GM23338 (cell line): Measurements from ENCODE around the gene IQGAP1. TPM values are rescaled to one million over a fixed set of nuclear protein-coding genes. Genes with fewer than 3 reads are reported as not detected.

ENCODE experiments used
- ATAC-seq: fragments of 200-7000 bp; cut with Tn5 transposase; 3 replicates; pipeline ENCODE4 v1.9.1; 2020
- DNase-seq: peaks from one replicate; pipeline ENCODE4 v3.0.0-alpha.2; 2015; ENCODE audit warnings: low spot score
- H2AFZ ChIP-seq: fragments of 200-600 bp; sonication (generic); 2 replicates; pipeline ENCODE4 v1.8.0; 2016; ENCODE audit warnings: antibody characterized with exemption, mild to moderate bottlenecking, moderate library complexity
- H3F3A ChIP-seq: fragments of 200-600 bp; sonication (generic); replicated peaks from 2 replicates; pipeline ENCODE4 v1.8.0; 2017; ENCODE audit warnings: antibody characterized with exemption, mixed run types, low read depth
- H3K27ac ChIP-seq: fragments of 200-600 bp; sonication (generic); 2 replicates; pipeline ENCODE4 v1.6.1; 2016; ENCODE audit warnings: low read depth
- H3K27me3 ChIP-seq: fragments of 200-600 bp; sonication (generic); 2 replicates; pipeline ENCODE4 v1.8.0; 2016; ENCODE audit warnings: mild to moderate bottlenecking, mixed run types, moderate library complexity; ENCODE audit not compliant: insufficient read depth
- H3K36me3 ChIP-seq: fragments of 200-600 bp; sonication (generic); 2 replicates; pipeline ENCODE4 v1.8.0; 2016; ENCODE audit warnings: mild to moderate bottlenecking; ENCODE audit not compliant: insufficient read depth
- H3K4me1 ChIP-seq: fragments of 200-600 bp; sonication (generic); 2 replicates; pipeline ENCODE4 v1.8.0; 2016; ENCODE audit warnings: mild to moderate bottlenecking, moderate library complexity; ENCODE audit not compliant: insufficient read depth
- H3K4me2 ChIP-seq: fragments of 200-600 bp; sonication (generic); 2 replicates; pipeline ENCODE4 v1.7.1; 2017; ENCODE audit warnings: mixed run types
- H3K4me3 ChIP-seq: fragments of 200-600 bp; sonication (generic); 2 replicates; pipeline ENCODE4 v1.6.1; 2016; ENCODE audit warnings: mixed run types
- H3K79me2 ChIP-seq: fragments of 200-600 bp; sonication (generic); replicated peaks from 2 replicates; pipeline ENCODE4 v1.8.0; 2017; ENCODE audit warnings: mild to moderate bottlenecking; ENCODE audit not compliant: insufficient read depth
- H3K9me2 ChIP-seq: fragments of 200-600 bp; sonication (generic); 2 replicates; pipeline ENCODE4 v1.8.0; 2017; ENCODE audit not compliant: insufficient read depth
- H4K20me1 ChIP-seq: fragments of 200-600 bp; sonication (generic); replicated peaks from 2 replicates; pipeline ENCODE4 v1.8.0; 2017; ENCODE audit warnings: mild to moderate bottlenecking; ENCODE audit not compliant: insufficient read depth
- H3K27ac Mint-ChIP-seq: 2 replicates; pipeline ENCODE4 v1.8.0; 2020; ENCODE audit warnings: inconsistent platforms, mild to moderate bottlenecking, moderate library complexity, mixed read lengths
- H3K27me3 Mint-ChIP-seq: 3 replicates; pipeline ENCODE4 v1.8.0; 2022; ENCODE audit warnings: low read depth, mild to moderate bottlenecking, moderate library complexity, mixed read lengths, inconsistent platforms; ENCODE audit not compliant: insufficient read depth, poor library complexity
- H3K36me3 Mint-ChIP-seq: 3 replicates; pipeline ENCODE4 v1.8.0; 2021; ENCODE audit warnings: low read depth, mild to moderate bottlenecking, inconsistent platforms, moderate library complexity, mixed read lengths
- H3K4me1 Mint-ChIP-seq: 3 replicates; pipeline ENCODE4 v1.8.0; 2020; ENCODE audit warnings: mild to moderate bottlenecking, inconsistent platforms, mixed read lengths
- H3K4me3 Mint-ChIP-seq: 3 replicates; pipeline ENCODE4 v1.8.0; 2021; ENCODE audit warnings: moderate library complexity, mild to moderate bottlenecking, inconsistent platforms, mixed read lengths
- H3K9me3 Mint-ChIP-seq: 3 replicates; pipeline ENCODE4 v1.8.0; 2020; ENCODE audit warnings: moderate library complexity, mild to moderate bottlenecking, inconsistent platforms, mixed read lengths
- CREB1 ChIP-seq: fragments of 250-450 bp; sonication (Bioruptor Pico); IDR thresholded peaks from 2 replicates; pipeline ENCODE4 v1.5.0; 2020; ENCODE audit warnings: low read depth, mild to moderate bottlenecking, moderate library complexity
- ETS1 ChIP-seq: IDR thresholded peaks from 2 replicates; pipeline ENCODE4 v1.6.1; 2016; ENCODE audit warnings: antibody characterized with exemption
- EZH2 ChIP-seq: fragments of 200-600 bp; sonication (generic); IDR thresholded peaks from one replicate; pipeline ENCODE4 v1.8.0; 2017; ENCODE audit warnings: antibody characterized with exemption, mild to moderate bottlenecking, low read depth; ENCODE audit not compliant: unreplicated experiment
- JUNB ChIP-seq: IDR thresholded peaks from one replicate; pipeline ENCODE4 v1.6.1; 2016; ENCODE audit warnings: antibody characterized with exemption; ENCODE audit not compliant: unreplicated experiment
- NANOG ChIP-seq: IDR thresholded peaks from 2 replicates; pipeline ENCODE4 v1.6.1; 2016; ENCODE audit warnings: antibody characterized with exemption, borderline replicate concordance
- POLR2AphosphoS5 ChIP-seq: IDR thresholded peaks from 2 replicates; pipeline ENCODE4 v1.6.1; 2016; ENCODE audit warnings: antibody characterized with exemption, low read depth
- REST ChIP-seq: IDR thresholded peaks from one replicate; pipeline ENCODE4 v1.6.1; 2018; ENCODE audit warnings: antibody characterized with exemption; ENCODE audit not compliant: unreplicated experiment
- STAT1 ChIP-seq: IDR thresholded peaks from one replicate; pipeline ENCODE4 v1.6.1; 2016; ENCODE audit warnings: antibody characterized with exemption; ENCODE audit not compliant: unreplicated experiment
- ZNF331 ChIP-seq: fragments of 250-450 bp; sonication (Bioruptor Pico); IDR thresholded peaks from 2 replicates; pipeline ENCODE4 v1.5.0; 2020; ENCODE audit warnings: low read depth, mild to moderate bottlenecking, moderate library complexity
- polyA plus RNA-seq: library from polyadenylated mRNA; unstranded; fragments of >200 nt; fragmentation: Nextera tagmentation; extraction: Ambion mirVana; gene quantifications from 2 replicates; pipeline ENCODE4 v1.2.1, GENCODE V29; 2016
- total RNA-seq: library from RNA; depleted of rRNA; stranded (reverse); fragments of >200 nt; shearing (Covaris generic); gene quantifications from 2 replicates; pipeline ENCODE4 v1.2.3, GENCODE V29; 2014

Gene IQGAP1
- total and polyA plus RNA-seq, 2 experiments from 2014 or later: 92.7 to 159 TPM

- Histone ChIP-seq H4K20me1 (no peaks in the 10 kb centered on the region; the same call in 1 of the 2 replicates), H3K27me3 (no peaks in the 10 kb centered on the region), H3K4me3 (peak overlapping the region; percentile 22; the same call in 1 of the 2 replicates), H3K79me2 (peaks cover 100% of the 10 kb centered on the region), H3K4me1 (peaks cover 51% of the 10 kb centered on the region), H2AFZ (no peak overlapping the region), H3K4me2 (peak overlapping the region; percentile 60), H3K36me3 (no peaks in the 10 kb centered on the region), H3K9me2 (no peaks in the 10 kb centered on the region), H3K27ac (peak overlapping the region; percentile 86), H3F3A (no peaks in the 10 kb centered on the region)
- Mint-ChIP-seq H3K36me3 (0 out of 3 replicates have a peak, but pooled peaks cover 4% of the 10 kb centered on the region), H3K4me3 (peak overlapping the region; percentile 42), H3K27ac (peak overlapping the region; percentile 92), H3K27me3 (peaks cover 2% of the 10 kb centered on the region), H3K4me1 (peaks cover 53% of the 10 kb centered on the region), H3K9me3 (no peaks in the 10 kb centered on the region)
- peak; percentile 92 for DNase-seq
- TF ChIP-seq CREB1 (CRISPR knock-in tag) (no peak), JUNB (no peak), NANOG (no peak), STAT1 (no peak)
- peak; percentile 95 for ATAC-seq
These were observed 12.8 kb downstream of the IQGAP1 start for GRCh38 chr15:90400759-90401314.

GRCh38 chr15:90401495-90401894 lies 13.5 kb downstream of the IQGAP1 start:
- peaks cover 100% of the 10 kb centered on the region for H3K79me2 ChIP-seq
- Mint-ChIP-seq H3K4me1 (peaks cover 53% of the 10 kb centered on the region), H3K4me3 (peak overlapping the region; percentile 42; the same call in 2 of the 3 replicates), H3K9me3 (no peaks in the 10 kb centered on the region), H3K27ac (peak overlapping the region; percentile 92), H3K27me3 (peaks cover 2% of the 10 kb centered on the region), H3K36me3 (no peaks in the 10 kb centered on the region)
- H3K36me3 ChIP-seq: no peaks in the 10 kb centered on the region
- H3K27ac ChIP-seq: peak overlapping the region; percentile 18; the same call in 1 of the 2 replicates
- H3K9me2 ChIP-seq: no peaks in the 10 kb centered on the region
- H3K27me3 ChIP-seq: no peaks in the 10 kb centered on the region
- TF ChIP-seq ZNF331 (CRISPR knock-in tag) (no peak), REST (no peak), NANOG (no peak), POLR2AphosphoS5 (no peak), ETS1 (no peak), EZH2 (no peak), STAT1 (no peak)
- H3K4me3 ChIP-seq: no peak overlapping the region
- H3F3A ChIP-seq: no peaks in the 10 kb centered on the region
- H2AFZ ChIP-seq: no peak overlapping the region
- peak overlapping the region; percentile 60 for H3K4me2 ChIP-seq
- no peaks in the 10 kb centered on the region; the same call in 1 of the 2 replicates for H4K20me1 ChIP-seq
- H3K4me1 ChIP-seq: peaks cover 53% of the 10 kb centered on the region
- ATAC-seq (no peak), DNase-seq (no peak)
